HepG2 (cell line): ENCODE results near the gene KRTAP12-1. TPM values are rescaled to one million over a fixed set of nuclear protein-coding genes. Genes with fewer than 3 reads are reported as not detected.

Experiments used
- CHD4 ChIP-seq: fragments of 200-600 bp; sonication (generic); IDR thresholded peaks from 2 replicates; pipeline ENCODE4 v1.7.0; 2017; ENCODE audit warnings: mild to moderate bottlenecking, low read length, borderline replicate concordance
- DPF2 ChIP-seq: sonication (generic); formaldehyde crosslinking; IDR thresholded peaks from 2 replicates; pipeline ENCODE4 v1.4.0; 2020; ENCODE audit warnings: mild to moderate bottlenecking, low read depth, missing genetic modification reagents, borderline replicate concordance
- EZH2 ChIP-seq: conservative IDR thresholded peaks from 2 replicates; pipeline ENCODE4 v1.6.1; 2012; ENCODE audit warnings: mild to moderate bottlenecking, low read depth, low read length, moderate library complexity
- GLI4 ChIP-seq: sonication (generic); formaldehyde crosslinking; IDR thresholded peaks from 2 replicates; pipeline ENCODE4 v1.5.1; 2020; ENCODE audit warnings: missing genetic modification reagents, mild to moderate bottlenecking, moderate library complexity, borderline replicate concordance
- GZF1 ChIP-seq: sonication (generic); formaldehyde crosslinking; IDR thresholded peaks from 2 replicates; pipeline ENCODE4 v1.5.1; 2020; ENCODE audit warnings: mild to moderate bottlenecking, missing genetic modification reagents
- IKZF1 ChIP-seq: fragments of 450-650 bp; IDR thresholded peaks from 2 replicates; pipeline ENCODE4 v1.7.1; 2016
- KDM2A ChIP-seq: sonication (generic); formaldehyde crosslinking; IDR thresholded peaks from 2 replicates; pipeline ENCODE4 v1.4.0; 2020; ENCODE audit warnings: low read depth, missing genetic modification reagents, borderline replicate concordance
- KLF6 ChIP-seq: IDR thresholded peaks from 2 replicates; pipeline ENCODE4 v1.8.0; 2016; ENCODE audit warnings: missing biosample characterization, missing genetic modification reagents
- MTA1 ChIP-seq: sonication (generic); formaldehyde crosslinking; IDR thresholded peaks from 2 replicates; pipeline ENCODE4 v1.4.0; 2020; ENCODE audit warnings: missing genetic modification reagents, mild to moderate bottlenecking, borderline replicate concordance
- PITX1 ChIP-seq: sonication (generic); formaldehyde crosslinking; IDR thresholded peaks from 2 replicates; pipeline ENCODE4 v1.5.1; 2020; ENCODE audit warnings: mild to moderate bottlenecking, missing genetic modification reagents
- RBM39 ChIP-seq: fragments of 200-400 bp; formaldehyde crosslinking; IDR thresholded peaks from one replicate; pipeline ENCODE4 v1.6.1; 2018; ENCODE audit warnings: antibody characterized with exemption, mild to moderate bottlenecking, low read depth, low read length; ENCODE audit not compliant: poor library complexity, severe bottlenecking
- SMARCC2 ChIP-seq: fragments of 450-650 bp; IDR thresholded peaks from 2 replicates; pipeline ENCODE4 v1.6.1; 2017; ENCODE audit warnings: antibody characterized with exemption, mild to moderate bottlenecking
- SP140L ChIP-seq: sonication (generic); formaldehyde crosslinking; IDR thresholded peaks from 2 replicates; pipeline ENCODE4 v1.4.0; 2020; ENCODE audit warnings: missing genetic modification reagents, borderline replicate concordance
- WIZ ChIP-seq: sonication (generic); formaldehyde crosslinking; IDR thresholded peaks from 2 replicates; pipeline ENCODE4 v1.5.1; 2020; ENCODE audit warnings: mild to moderate bottlenecking, missing genetic modification reagents
- YEATS4 ChIP-seq: sonication (generic); formaldehyde crosslinking; IDR thresholded peaks from 2 replicates; pipeline ENCODE4 v1.4.0; 2020; ENCODE audit warnings: missing genetic modification reagents, borderline replicate concordance
- ZBTB8A ChIP-seq: sonication (generic); formaldehyde crosslinking; IDR thresholded peaks from 2 replicates; pipeline ENCODE4 v1.4.0; 2020; ENCODE audit warnings: mild to moderate bottlenecking, low read depth, missing genetic modification reagents, borderline replicate concordance
- ZFP90 ChIP-seq: sonication (generic); formaldehyde crosslinking; IDR thresholded peaks from 2 replicates; pipeline ENCODE4 v1.8.0; 2022; ENCODE audit warnings: missing genetic modification reagents, mild to moderate bottlenecking, inconsistent platforms, borderline replicate concordance
- ZNF296 ChIP-seq: sonication (generic); formaldehyde crosslinking; conservative IDR thresholded peaks from 2 replicates; pipeline ENCODE4 v1.5.0; 2020; ENCODE audit warnings: mild to moderate bottlenecking, missing genetic modification reagents
- ZNF441 ChIP-seq: sonication (generic); formaldehyde crosslinking; IDR thresholded peaks from 2 replicates; pipeline ENCODE4 v1.7.0; 2021; ENCODE audit warnings: missing genetic modification reagents, borderline replicate concordance
- ZNF569 ChIP-seq: sonication (generic); formaldehyde crosslinking; IDR thresholded peaks from 2 replicates; pipeline ENCODE4 v1.5.0; 2020; ENCODE audit warnings: mild to moderate bottlenecking, missing genetic modification reagents, moderate library complexity, borderline replicate concordance
- polyA plus RNA-seq, 8 experiments: library from polyadenylated mRNA; depleted of rRNA in 3 of 8; stranded (reverse) in 7 of 8; unstranded in 1 of 8; fragments of >200 nt; fragmentation: Illumina TruSeq in 4 of 8; extraction: Trizol in 4 of 8; gene quantifications; 2 replicates each; pipeline versions ENCODE4 v1.2.1 to v1.2.3, GENCODE V29; 2011 to 2016; ENCODE audit warnings: low read depth in 4 of 8, missing spikeins in 1 of 8, mixed read lengths in 1 of 8; ENCODE audit not compliant: insufficient read depth in 1 of 8
- total RNA-seq, 5 experiments: library from RNA; depleted of rRNA; stranded (reverse); fragments of >200 nt; fragmentation: Illumina TruSeq; extraction: Trizol; gene quantifications; 2 replicates each; pipeline ENCODE4 v1.2.3, GENCODE V29; 2016; ENCODE audit warnings: low read depth in 1 of 5
- TF ChIP-seq, protein P1 (sequence below): sonication (generic); formaldehyde crosslinking; IDR thresholded peaks from 2 replicates; pipeline ENCODE4 v1.4.0; 2020; ENCODE audit warnings: missing genetic modification reagents
- TF ChIP-seq, protein P2 (sequence below): sonication (generic); formaldehyde crosslinking; conservative IDR thresholded peaks from 2 replicates; pipeline ENCODE4 v1.5.0; 2020; ENCODE audit warnings: missing genetic modification reagents
- TF ChIP-seq, protein P3 (sequence below): sonication (generic); formaldehyde crosslinking; IDR thresholded peaks from 2 replicates; pipeline ENCODE4 v1.4.0; 2020; ENCODE audit warnings: low read depth, missing genetic modification reagents

The KRTAP12-1 gene
- total and polyA plus RNA-seq, 2 of the 13 experiments (the other 11 are each of a cell fraction or from before 2014, with no cell fraction given): not detected

DNA sequence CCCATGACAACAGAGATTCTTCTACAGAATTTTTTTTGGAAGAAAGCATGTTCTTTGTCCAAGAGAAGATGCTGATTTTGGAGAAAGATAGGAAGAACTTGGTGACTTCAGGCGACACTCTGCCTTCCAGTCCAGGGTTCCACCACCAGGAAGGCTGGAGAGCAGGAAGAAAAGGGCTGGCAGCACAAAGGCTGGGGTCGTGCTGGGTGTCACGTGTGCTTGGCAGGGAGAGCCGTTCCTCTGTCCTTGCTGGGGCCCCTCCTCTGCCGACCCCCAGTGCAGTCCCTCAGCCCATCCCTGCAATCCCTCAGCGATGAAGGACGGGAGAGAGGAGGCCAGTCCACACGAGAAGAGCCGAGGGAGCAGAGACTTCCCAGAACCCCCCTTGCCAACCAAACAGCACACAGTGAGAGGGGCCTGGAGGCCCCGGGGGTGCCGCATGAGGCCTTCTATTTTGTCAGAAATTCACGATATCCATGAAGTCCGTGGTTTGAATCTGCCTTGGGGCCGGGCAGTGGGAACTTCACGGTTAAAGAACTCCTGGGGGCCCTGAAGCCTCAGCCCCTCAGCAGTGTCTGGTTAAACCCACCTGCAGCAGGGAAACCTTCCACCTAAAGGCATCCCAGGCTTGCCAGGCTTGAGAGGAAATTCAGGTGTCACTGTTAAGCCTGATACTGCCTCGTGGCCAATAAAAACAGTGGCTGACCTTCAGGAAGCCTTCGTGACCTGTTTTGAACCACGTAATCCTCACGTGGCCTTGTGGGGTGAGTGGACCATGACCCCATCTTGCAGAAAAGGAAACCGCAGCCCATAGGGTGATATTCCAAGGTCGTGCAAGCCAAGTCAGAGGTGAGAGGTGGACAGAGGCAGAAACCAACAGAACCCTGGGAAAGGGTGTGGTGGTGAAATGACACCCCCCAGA is 18.4 kb upstream of the KRTAP12-1 start (continued):
- TF ChIP-seq MTA1 (CRISPR knock-in tag) (0 out of 2 replicates have a peak, but pooled peaks have one; percentile 52), DPF2 (CRISPR knock-in tag) (no peak; the same call in 1 of the 2 replicates), KLF6 (CRISPR knock-in tag) (no peak), GLI4 (no peak), ZFP90 (CRISPR knock-in tag) (0 out of 2 replicates have a peak, but pooled peaks have one; percentile 22), KDM2A (CRISPR knock-in tag) (0 out of 2 replicates have a peak, but pooled peaks have one; percentile 21), ZNF296 (CRISPR knock-in tag) (no peak), YEATS4 (CRISPR knock-in tag) (peak; percentile 51; the same call in 1 of the 2 replicates), RBM39 (no peak), ZBTB8A (no peak), SMARCC2 (no peak), WIZ (CRISPR knock-in tag) (no peak), PITX1 (peak; percentile 89), CHD4 (no peak), IKZF1 (no peak), ZNF569 (CRISPR knock-in tag) (no peak), ZNF441 (CRISPR knock-in tag) (peak; percentile 73; the same call in 1 of the 2 replicates), EZH2 (no peak), SP140L (CRISPR knock-in tag) (no peak), GZF1 (CRISPR knock-in tag) (no peak)
- TF ChIP-seq, protein P1, sequence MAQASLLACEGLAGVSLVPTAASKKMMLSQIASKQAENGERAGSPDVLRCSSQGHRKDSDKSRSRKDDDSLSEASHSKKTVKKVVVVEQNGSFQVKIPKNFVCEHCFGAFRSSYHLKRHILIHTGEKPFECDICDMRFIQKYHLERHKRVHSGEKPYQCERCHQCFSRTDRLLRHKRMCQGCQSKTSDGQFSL (CRISPR knock-in tag): no peak
- TF ChIP-seq, protein P2, sequence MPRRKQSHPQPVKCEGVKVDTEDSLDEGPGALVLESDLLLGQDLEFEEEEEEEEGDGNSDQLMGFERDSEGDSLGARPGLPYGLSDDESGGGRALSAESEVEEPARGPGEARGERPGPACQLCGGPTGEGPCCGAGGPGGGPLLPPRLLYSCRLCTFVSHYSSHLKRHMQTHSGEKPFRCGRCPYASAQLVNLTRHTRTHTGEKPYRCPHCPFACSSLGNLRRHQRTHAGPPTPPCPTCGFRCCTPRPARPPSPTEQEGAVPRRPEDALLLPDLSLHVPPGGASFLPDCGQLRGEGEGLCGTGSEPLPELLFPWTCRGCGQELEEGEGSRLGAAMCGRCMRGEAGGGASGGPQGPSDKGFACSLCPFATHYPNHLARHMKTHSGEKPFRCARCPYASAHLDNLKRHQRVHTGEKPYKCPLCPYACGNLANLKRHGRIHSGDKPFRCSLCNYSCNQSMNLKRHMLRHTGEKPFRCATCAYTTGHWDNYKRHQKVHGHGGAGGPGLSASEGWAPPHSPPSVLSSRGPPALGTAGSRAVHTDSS (CRISPR knock-in tag): no peak
- TF ChIP-seq, protein P3, sequence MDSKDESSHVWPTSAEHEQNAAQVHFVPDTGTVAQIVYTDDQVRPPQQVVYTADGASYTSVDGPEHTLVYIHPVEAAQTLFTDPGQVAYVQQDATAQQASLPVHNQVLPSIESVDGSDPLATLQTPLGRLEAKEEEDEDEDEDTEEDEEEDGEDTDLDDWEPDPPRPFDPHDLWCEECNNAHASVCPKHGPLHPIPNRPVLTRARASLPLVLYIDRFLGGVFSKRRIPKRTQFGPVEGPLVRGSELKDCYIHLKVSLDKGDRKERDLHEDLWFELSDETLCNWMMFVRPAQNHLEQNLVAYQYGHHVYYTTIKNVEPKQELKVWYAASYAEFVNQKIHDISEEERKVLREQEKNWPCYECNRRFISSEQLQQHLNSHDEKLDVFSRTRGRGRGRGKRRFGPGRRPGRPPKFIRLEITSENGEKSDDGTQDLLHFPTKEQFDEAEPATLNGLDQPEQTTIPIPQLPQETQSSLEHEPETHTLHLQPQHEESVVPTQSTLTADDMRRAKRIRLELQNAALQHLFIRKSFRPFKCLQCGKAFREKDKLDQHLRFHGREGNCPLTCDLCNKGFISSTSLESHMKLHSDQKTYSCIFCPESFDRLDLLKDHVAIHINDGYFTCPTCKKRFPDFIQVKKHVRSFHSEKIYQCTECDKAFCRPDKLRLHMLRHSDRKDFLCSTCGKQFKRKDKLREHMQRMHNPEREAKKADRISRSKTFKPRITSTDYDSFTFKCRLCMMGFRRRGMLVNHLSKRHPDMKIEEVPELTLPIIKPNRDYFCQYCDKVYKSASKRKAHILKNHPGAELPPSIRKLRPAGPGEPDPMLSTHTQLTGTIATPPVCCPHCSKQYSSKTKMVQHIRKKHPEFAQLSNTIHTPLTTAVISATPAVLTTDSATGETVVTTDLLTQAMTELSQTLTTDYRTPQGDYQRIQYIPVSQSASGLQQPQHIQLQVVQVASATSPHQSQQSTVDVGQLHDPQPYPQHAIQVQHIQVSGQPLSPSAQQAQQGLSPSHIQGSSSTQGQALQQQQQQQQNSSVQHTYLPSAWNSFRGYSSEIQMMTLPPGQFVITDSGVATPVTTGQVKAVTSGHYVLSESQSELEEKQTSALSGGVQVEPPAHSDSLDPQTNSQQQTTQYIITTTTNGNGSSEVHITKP (CRISPR knock-in tag): peak; percentile 88
